HG03439 (cell line): ENCODE data around the gene TSGA10.
"Not testable (repeated sequence)": the region's sequence is repeated elsewhere in the genome, so short reads cannot be mapped to it uniquely, and the experiment has no call there.

Experiments
- ATAC-seq: cut with Tn5 transposase; IDR thresholded peaks from one replicate; pipeline ENCODE4 v1.9.1; 2021; ENCODE audit warnings: mild to moderate bottlenecking, moderate library complexity; ENCODE audit not compliant: unreplicated experiment

The TSGA10 gene

GRCh38 chr2:99079226-99079625 is 75.5 kb downstream of the TSGA10 start:
- ATAC-seq: no peak

- ATAC-seq: no peak
These were observed 82.2 kb downstream of the TSGA10 start for GRCh38 chr2:99072551-99072950.

GRCh38 chr2:99067871-99068625 is 86.7 kb downstream of the TSGA10 start:
- ATAC-seq: no peak

- ATAC-seq: peak; percentile 84
These were observed 88.4 kb downstream of the TSGA10 start for GRCh38 chr2:99066075-99066958.

DNA sequence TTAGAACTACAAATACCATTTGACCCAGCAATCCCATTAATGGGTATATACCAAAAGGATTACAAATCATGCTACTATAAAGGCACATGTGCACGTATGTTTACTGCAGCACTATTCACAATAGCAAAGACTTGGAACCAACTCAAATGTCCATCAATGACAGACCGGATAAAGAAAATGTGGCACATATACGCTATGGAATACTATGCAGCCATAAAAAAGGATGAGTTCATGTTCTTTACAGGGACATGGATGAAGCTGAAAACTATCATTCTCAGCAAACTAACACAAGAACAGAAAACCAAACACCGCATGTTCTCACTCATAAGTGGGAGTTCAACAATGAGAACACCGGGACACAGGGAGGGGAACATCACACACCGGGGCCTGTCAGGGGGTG is 105.6 kb downstream of the TSGA10 start:
- not testable (repeated sequence) for ATAC-seq

- not testable (repeated sequence) for ATAC-seq
These were observed 113.9 kb downstream of the TSGA10 start for GRCh38 chr2:99040736-99041300.

- ATAC-seq: no peak
These were observed 118.8 kb downstream of the TSGA10 start for GRCh38 chr2:99035920-99036319.

DNA sequence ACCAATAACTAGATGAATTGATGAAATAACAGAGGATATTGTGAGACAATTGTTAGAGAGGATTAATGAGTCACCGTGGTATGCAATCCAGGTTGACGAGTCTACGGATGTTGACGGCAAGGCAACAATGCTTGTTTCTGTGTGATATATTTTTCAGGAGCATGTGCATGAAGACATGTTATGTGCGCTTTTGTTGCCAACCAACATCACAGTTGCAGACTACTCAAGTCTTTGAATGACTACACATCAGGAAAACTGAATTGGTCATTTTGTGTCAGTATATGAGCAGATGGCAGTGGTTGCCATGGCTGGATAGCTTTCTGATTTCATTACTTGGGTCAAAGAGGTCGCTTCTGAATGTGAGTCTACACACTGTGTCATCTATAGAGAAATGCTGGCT is 122.0 kb downstream of the TSGA10 start:
- no peak for ATAC-seq

GRCh38 chr2:99032001-99032400 is 122.7 kb downstream of the TSGA10 start:
- ATAC-seq: no peak

DNA sequence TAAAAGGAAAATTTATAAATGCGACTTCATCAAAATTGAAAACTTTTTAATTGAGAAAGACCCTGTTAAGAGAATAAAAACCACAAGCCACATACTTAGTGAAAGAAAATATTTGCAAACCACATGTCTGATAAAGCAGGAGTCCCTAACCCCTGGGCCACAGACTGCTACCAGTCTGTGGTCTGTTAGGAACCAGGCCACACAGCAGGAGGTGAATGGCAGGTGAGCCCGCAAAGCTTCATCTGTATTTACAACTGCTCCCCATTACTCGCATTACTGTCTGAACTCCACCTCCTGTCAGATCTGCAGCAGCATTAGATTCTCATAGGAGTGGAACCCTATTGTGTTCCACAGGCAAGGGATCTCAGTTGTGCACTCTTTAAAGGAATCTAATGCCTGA is 123.3 kb downstream of the TSGA10 start:
- no peak for ATAC-seq

DNA sequence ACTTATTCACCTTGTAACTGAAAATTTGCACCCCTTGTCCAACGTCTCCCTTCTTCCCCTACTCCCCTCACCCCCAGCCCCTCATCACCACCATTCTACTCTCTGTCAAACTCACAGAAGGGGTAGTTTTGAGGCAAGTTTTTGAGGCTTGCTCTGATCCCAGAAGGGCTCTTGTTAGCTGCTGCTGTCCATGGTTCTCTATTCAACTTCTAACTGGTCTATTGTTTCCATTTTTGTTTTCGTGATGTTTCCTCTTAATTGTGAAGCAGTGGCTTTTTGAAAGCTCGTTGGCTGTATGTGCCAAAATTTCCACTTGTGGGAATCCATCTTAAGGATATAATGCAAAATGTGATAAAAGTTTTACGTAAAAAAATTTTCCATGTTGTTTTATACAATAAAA is 126.2 kb downstream of the TSGA10 start:
- ATAC-seq: no peak

GRCh38 chr2:99027856-99028255 is 126.9 kb downstream of the TSGA10 start:
- no peak for ATAC-seq

- no peak for ATAC-seq
These were observed 154.0 kb downstream of the TSGA10 start for GRCh38 chr2:99000708-99001107.

- not testable (repeated sequence) for ATAC-seq
These were observed 166.0 kb downstream of the TSGA10 start for GRCh38 chr2:98988695-98989094.

GRCh38 chr2:98985905-98986666 is 168.7 kb downstream of the TSGA10 start:
- ATAC-seq: no peak

GRCh38 chr2:98975611-98976010 is 179.1 kb downstream of the TSGA10 start:
- no peak for ATAC-seq

GRCh38 chr2:98972582-98973167 is 182.1 kb downstream of the TSGA10 start:
- ATAC-seq: no peak

GRCh38 chr2:98959810-98960507 is 194.8 kb downstream of the TSGA10 start:
- no peak for ATAC-seq

DNA sequence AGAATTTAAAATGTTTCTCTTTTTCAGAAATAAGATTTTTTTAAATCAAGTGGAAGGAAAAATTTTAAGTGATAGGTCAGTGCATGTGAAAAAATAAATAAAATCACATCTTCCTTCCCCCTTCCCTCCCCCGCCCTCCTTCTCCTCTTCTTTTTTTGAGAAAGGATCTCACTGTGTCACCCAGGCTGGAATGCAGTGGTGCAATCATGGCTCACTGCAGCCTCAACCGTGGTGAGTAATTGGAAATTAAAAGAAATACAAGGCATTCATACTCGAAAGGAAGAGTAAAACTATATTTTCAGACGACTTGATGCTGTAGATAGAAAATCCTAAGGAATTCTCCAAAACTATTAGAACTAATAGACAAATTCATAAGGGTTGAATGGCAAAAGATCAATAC is 201.8 kb downstream of the TSGA10 start:
- no peak for ATAC-seq
